Superior temporal gyrus (tissue), 1 donor: Measurements from ENCODE around the gene NOPCHAP1.
"Not testable (repeated sequence)": the region's sequence is repeated elsewhere in the genome, so short reads cannot be mapped to it uniquely, and the experiment has no call there.

Source experiments
- DNase-seq: peaks from one replicate; pipeline ENCODE4 v3.0.0-alpha.2; 2016; ENCODE audit errors: extremely low spot score

The NOPCHAP1 gene

GRCh38 chr12:104964856-104965205 lies 21.3 kb upstream of the NOPCHAP1 start:
- no peak for DNase-seq

- no peak for DNase-seq
Measured at GRCh38 chr12:104966677-104967076, 19.4 kb upstream of the NOPCHAP1 start.

- no peak for DNase-seq
Measured at GRCh38 chr12:104969343-104969742, 16.8 kb upstream of the NOPCHAP1 start.

GRCh38 chr12:104971306-104971705 lies 14.8 kb upstream of the NOPCHAP1 start:
- DNase-seq: no peak

GRCh38 chr12:104973250-104973649 lies 12.9 kb upstream of the NOPCHAP1 start:
- no peak for DNase-seq

GRCh38 chr12:104974626-104975290 lies 11.4 kb upstream of the NOPCHAP1 start:
- no peak for DNase-seq

GRCh38 chr12:104975587-104976343 lies 10.4 kb upstream of the NOPCHAP1 start:
- DNase-seq: no peak

- DNase-seq: no peak
Measured at GRCh38 chr12:104976703-104977102, 9.4 kb upstream of the NOPCHAP1 start.

GRCh38 chr12:104977688-104978087 lies 8.4 kb upstream of the NOPCHAP1 start:
- not testable (repeated sequence) for DNase-seq

GRCh38 chr12:104985206-104985605 lies 910 bp upstream of the NOPCHAP1 start:
- DNase-seq: no peak

GRCh38 chr12:104990950-104991349 lies 4.8 kb downstream of the NOPCHAP1 start:
- DNase-seq: no peak

- DNase-seq: no peak
Measured at GRCh38 chr12:104991565-104992128, 5.5 kb downstream of the NOPCHAP1 start.

GRCh38 chr12:104994336-104994735 lies 8.2 kb downstream of the NOPCHAP1 start:
- DNase-seq: no peak

GRCh38 chr12:104997541-104997940 lies 11.4 kb downstream of the NOPCHAP1 start:
- no peak for DNase-seq

- no peak for DNase-seq
Measured at GRCh38 chr12:104998423-104999346, 12.6 kb downstream of the NOPCHAP1 start.

GRCh38 chr12:104999347-104999685 lies 13.2 kb downstream of the NOPCHAP1 start:
- DNase-seq: no peak

GRCh38 chr12:105001476-105001875 lies 15.4 kb downstream of the NOPCHAP1 start:
- no peak for DNase-seq

- DNase-seq: no peak
Measured at GRCh38 chr12:105013892-105014291, 27.8 kb downstream of the NOPCHAP1 start.

- DNase-seq: no peak
Measured at GRCh38 chr12:105014603-105015002, 28.5 kb downstream of the NOPCHAP1 start.

GRCh38 chr12:105015543-105015942 lies 29.4 kb downstream of the NOPCHAP1 start:
- DNase-seq: no peak

- DNase-seq: no peak
Measured at GRCh38 chr12:105018012-105018411, 31.9 kb downstream of the NOPCHAP1 start.

GRCh38 chr12:105018776-105019175 lies 32.7 kb downstream of the NOPCHAP1 start:
- no peak for DNase-seq
